GM12865 (cell line): ENCODE data around the gene OSBPL10.
"Not testable (repeated sequence)": the region's sequence is repeated elsewhere in the genome, so short reads cannot be mapped to it uniquely, and the experiment has no call there.

Experiments
- DNase-seq: peaks from one replicate; pipeline ENCODE4 v3.0.0; 2010; ENCODE audit warnings: low read depth
- H3K4me3 ChIP-seq: 2 replicates; pipeline ENCODE4 v1.5.1; 2011; ENCODE audit warnings: mild to moderate bottlenecking, low read depth, low read length, control low read depth
- CTCF ChIP-seq: IDR thresholded peaks from 2 replicates; pipeline ENCODE4 v1.5.1; 2011; ENCODE audit warnings: low read length, control low read depth, low read depth, inconsistent platforms; ENCODE audit not compliant: insufficient read depth; ENCODE audit errors: missing control alignments

The OSBPL10 gene

GRCh38 chr3:32018757-32019564 lies 37.9 kb upstream of the OSBPL10 start:
- no peak overlapping the region for H3K4me3 ChIP-seq
- DNase-seq, result peak; percentile 36
- peak; percentile 62 for TF ChIP-seq CTCF

- no peak overlapping the region for H3K4me3 ChIP-seq
- DNase-seq, result no peak
- no peak for TF ChIP-seq CTCF
Observed at GRCh38 chr3:32017286-32017685, 36.2 kb upstream of the OSBPL10 start.

- H3K4me3 ChIP-seq, DNase-seq: not testable (repeated sequence)
Observed at GRCh38 chr3:32015638-32016037, 34.6 kb upstream of the OSBPL10 start.

GRCh38 chr3:32010699-32011098 lies 29.6 kb upstream of the OSBPL10 start:
- DNase-seq, H3K4me3 ChIP-seq: not testable (repeated sequence)

GRCh38 chr3:32009957-32010356 lies 28.9 kb upstream of the OSBPL10 start:
- no peak overlapping the region for H3K4me3 ChIP-seq
- TF ChIP-seq CTCF, result no peak
- DNase-seq, result no peak

GRCh38 chr3:32009101-32009500 lies 28.0 kb upstream of the OSBPL10 start:
- DNase-seq, result no peak
- TF ChIP-seq CTCF, result no peak
- no peak overlapping the region for H3K4me3 ChIP-seq

- no peak for TF ChIP-seq CTCF
- H3K4me3 ChIP-seq, result no peak overlapping the region
- no peak for DNase-seq
Observed at GRCh38 chr3:32004113-32004765, 23.2 kb upstream of the OSBPL10 start.

- DNase-seq, result no peak
- no peak for TF ChIP-seq CTCF
- no peak overlapping the region for H3K4me3 ChIP-seq
Observed at GRCh38 chr3:32003380-32003779, 22.3 kb upstream of the OSBPL10 start.
